ENCODE measurements around the gene ARVCF.

DNA sequence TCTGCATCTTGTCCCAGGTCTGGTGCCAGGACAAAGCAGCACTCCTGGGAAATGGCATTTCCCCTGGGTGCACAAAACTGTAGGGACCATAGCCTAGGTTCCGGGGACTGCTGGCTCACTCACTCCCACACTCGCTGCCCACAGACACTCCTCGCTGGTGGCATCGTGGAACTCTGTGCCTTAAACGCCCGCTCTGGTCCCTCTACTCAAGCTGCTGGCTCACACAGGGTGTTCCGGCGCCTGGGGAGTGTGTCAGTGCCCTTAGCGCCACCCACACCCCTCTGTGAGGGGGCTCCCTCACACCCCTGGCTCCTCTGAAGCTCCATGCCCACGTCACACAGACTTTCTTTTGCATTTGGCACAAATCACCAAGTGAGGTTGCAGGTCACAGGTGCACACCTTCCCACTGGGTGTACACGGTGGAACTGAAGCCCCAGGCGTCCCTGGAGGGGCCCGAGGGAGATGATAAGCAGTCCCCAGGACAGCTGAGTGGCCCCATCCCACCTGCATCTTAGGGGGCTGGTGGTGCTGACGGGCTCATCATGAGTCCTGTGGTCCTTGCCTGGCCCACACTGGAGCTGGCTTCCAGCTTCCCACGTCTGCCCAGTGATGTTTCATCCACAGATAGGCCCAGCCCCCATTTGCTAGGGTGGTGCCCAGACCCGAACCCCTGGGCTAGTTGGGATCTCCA lies 40.2 kb upstream of the ARVCF start:
- TF ChIP-seq ZSCAN4 (tag by site-specific recombination; IDR thresholded peaks at IDR 0.05) (no peak), ZNF777 (tag by site-specific recombination; IDR thresholded peaks at IDR 0.05; ENCODE audit: borderline replicate concordance) (no peak), ZBTB7A (tag by site-specific recombination; IDR thresholded peaks at IDR 0.05; ENCODE audit: low read depth) (no peak), KLF1 (tag by site-specific recombination; IDR thresholded peaks at IDR 0.05) (no peak), YY1 (tag by site-specific recombination; IDR thresholded peaks at IDR 0.05) (no peak), TCF7L2 (IDR thresholded peaks at IDR 0.05; ENCODE audit: borderline replicate concordance, low read depth, low read length) (no peak), ZNF335 (tag by site-specific recombination; conservative IDR thresholded peaks at IDR 0.05) (no peak)
- TF ChIP-seq, protein P1, sequence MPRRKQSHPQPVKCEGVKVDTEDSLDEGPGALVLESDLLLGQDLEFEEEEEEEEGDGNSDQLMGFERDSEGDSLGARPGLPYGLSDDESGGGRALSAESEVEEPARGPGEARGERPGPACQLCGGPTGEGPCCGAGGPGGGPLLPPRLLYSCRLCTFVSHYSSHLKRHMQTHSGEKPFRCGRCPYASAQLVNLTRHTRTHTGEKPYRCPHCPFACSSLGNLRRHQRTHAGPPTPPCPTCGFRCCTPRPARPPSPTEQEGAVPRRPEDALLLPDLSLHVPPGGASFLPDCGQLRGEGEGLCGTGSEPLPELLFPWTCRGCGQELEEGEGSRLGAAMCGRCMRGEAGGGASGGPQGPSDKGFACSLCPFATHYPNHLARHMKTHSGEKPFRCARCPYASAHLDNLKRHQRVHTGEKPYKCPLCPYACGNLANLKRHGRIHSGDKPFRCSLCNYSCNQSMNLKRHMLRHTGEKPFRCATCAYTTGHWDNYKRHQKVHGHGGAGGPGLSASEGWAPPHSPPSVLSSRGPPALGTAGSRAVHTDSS (tag by site-specific recombination; IDR thresholded peaks at IDR 0.05) = no peak
- TF ChIP-seq, protein P2, sequence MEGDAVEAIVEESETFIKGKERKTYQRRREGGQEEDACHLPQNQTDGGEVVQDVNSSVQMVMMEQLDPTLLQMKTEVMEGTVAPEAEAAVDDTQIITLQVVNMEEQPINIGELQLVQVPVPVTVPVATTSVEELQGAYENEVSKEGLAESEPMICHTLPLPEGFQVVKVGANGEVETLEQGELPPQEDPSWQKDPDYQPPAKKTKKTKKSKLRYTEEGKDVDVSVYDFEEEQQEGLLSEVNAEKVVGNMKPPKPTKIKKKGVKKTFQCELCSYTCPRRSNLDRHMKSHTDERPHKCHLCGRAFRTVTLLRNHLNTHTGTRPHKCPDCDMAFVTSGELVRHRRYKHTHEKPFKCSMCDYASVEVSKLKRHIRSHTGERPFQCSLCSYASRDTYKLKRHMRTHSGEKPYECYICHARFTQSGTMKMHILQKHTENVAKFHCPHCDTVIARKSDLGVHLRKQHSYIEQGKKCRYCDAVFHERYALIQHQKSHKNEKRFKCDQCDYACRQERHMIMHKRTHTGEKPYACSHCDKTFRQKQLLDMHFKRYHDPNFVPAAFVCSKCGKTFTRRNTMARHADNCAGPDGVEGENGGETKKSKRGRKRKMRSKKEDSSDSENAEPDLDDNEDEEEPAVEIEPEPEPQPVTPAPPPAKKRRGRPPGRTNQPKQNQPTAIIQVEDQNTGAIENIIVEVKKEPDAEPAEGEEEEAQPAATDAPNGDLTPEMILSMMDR (tag by site-specific recombination; IDR thresholded peaks at IDR 0.05) = no peak
